IMR-90 (cell line): ENCODE data around the gene MICU1.

Experiments used
- CEBPB ChIP-seq: IDR thresholded peaks from 2 replicates; pipeline ENCODE4 v1.6.1; 2012; ENCODE audit warnings: low read depth, low read length, improper control_type of control experiment
- CHD1 ChIP-seq: IDR thresholded peaks from 2 replicates; pipeline ENCODE4 v1.6.1; 2012; ENCODE audit warnings: low read depth, low read length, improper control_type of control experiment
- FOS ChIP-seq: fragments of 150-350 bp; IDR thresholded peaks from 2 replicates; pipeline ENCODE4 v1.6.1; 2016; ENCODE audit warnings: low read depth, low read length
- MAFK ChIP-seq: IDR thresholded peaks from 2 replicates; pipeline ENCODE4 v1.6.1; 2012; ENCODE audit warnings: low read depth, low read length, improper control_type of control experiment
- MXI1 ChIP-seq: IDR thresholded peaks from 2 replicates; pipeline ENCODE4 v1.6.1; 2012; ENCODE audit warnings: low read depth, mild to moderate bottlenecking, low read length, moderate library complexity, borderline replicate concordance
- NFE2L2 ChIP-seq: fragments of 150-350 bp; IDR thresholded peaks from 2 replicates; pipeline ENCODE4 v1.6.1; 2016; ENCODE audit warnings: low read depth, mild to moderate bottlenecking, low read length
- POLR2A ChIP-seq: IDR thresholded peaks from 2 replicates; pipeline ENCODE4 v1.6.1; 2012; ENCODE audit warnings: mild to moderate bottlenecking, low read depth, low read length
- RAD21 ChIP-seq: IDR thresholded peaks from 2 replicates; pipeline ENCODE4 v1.6.1; 2012; ENCODE audit warnings: low read length, improper control_type of control experiment
- RFX5 ChIP-seq: IDR thresholded peaks from 2 replicates; pipeline ENCODE4 v1.8.0; 2012; ENCODE audit warnings: low read depth, mild to moderate bottlenecking, low read length, moderate library complexity
- TF ChIP-seq, protein P1 (sequence below): conservative IDR thresholded peaks from 2 replicates; pipeline ENCODE4 v1.5.1; 2012; ENCODE audit warnings: mild to moderate bottlenecking, low read depth, low read length, improper control_type of control experiment
- TF ChIP-seq, protein P2 (sequence below): fragments of 150-350 bp; IDR thresholded peaks from 2 replicates; pipeline ENCODE4 v1.6.1; 2016; ENCODE audit warnings: low read depth, mild to moderate bottlenecking, low read length, moderate library complexity, borderline replicate concordance

DNA sequence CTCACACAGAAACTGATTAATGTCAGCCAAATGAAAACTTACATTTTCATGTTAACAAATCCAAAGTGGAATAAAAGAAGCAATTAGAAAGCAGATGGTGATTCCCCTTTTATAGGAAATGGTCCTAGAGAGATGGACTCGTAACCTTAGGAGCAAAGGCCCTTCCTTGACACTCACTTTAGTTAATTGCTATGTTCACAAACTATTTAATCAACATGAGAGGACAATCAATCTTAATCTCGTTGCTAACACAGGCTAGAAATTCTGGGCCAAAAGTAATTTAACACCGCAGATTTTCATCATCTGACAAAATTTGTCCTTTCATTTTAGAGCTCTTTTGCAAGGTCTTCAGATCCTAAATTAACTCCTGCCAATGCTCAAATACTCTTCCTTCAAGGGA is 207.2 kb downstream of the MICU1 start:
- TF ChIP-seq, protein P1, sequence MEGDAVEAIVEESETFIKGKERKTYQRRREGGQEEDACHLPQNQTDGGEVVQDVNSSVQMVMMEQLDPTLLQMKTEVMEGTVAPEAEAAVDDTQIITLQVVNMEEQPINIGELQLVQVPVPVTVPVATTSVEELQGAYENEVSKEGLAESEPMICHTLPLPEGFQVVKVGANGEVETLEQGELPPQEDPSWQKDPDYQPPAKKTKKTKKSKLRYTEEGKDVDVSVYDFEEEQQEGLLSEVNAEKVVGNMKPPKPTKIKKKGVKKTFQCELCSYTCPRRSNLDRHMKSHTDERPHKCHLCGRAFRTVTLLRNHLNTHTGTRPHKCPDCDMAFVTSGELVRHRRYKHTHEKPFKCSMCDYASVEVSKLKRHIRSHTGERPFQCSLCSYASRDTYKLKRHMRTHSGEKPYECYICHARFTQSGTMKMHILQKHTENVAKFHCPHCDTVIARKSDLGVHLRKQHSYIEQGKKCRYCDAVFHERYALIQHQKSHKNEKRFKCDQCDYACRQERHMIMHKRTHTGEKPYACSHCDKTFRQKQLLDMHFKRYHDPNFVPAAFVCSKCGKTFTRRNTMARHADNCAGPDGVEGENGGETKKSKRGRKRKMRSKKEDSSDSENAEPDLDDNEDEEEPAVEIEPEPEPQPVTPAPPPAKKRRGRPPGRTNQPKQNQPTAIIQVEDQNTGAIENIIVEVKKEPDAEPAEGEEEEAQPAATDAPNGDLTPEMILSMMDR: no peak
- TF ChIP-seq POLR2A: no peak
- no peak for TF ChIP-seq NFE2L2
- TF ChIP-seq CEBPB: no peak
- no peak for TF ChIP-seq RAD21
- no peak for TF ChIP-seq CHD1
- no peak for TF ChIP-seq MAFK
- TF ChIP-seq FOS: no peak
- TF ChIP-seq, protein P2, sequence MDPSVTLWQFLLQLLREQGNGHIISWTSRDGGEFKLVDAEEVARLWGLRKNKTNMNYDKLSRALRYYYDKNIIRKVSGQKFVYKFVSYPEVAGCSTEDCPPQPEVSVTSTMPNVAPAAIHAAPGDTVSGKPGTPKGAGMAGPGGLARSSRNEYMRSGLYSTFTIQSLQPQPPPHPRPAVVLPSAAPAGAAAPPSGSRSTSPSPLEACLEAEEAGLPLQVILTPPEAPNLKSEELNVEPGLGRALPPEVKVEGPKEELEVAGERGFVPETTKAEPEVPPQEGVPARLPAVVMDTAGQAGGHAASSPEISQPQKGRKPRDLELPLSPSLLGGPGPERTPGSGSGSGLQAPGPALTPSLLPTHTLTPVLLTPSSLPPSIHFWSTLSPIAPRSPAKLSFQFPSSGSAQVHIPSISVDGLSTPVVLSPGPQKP: no peak
- no peak for TF ChIP-seq RFX5
- TF ChIP-seq MXI1: no peak
